IPS DF 6.9 (cell line): Measurements from ENCODE around the gene POP4.

Source experiments
- DNase-seq: peaks from one replicate; pipeline ENCODE4 v3.0.0-alpha.2; 2013; ENCODE audit warnings: low read depth, low spot score
- H3K27ac ChIP-seq: one replicate; pipeline ENCODE4 v1.5.1; 2013; ENCODE audit warnings: low read length, control low read depth
- H3K27me3 ChIP-seq: 2 replicates; pipeline ENCODE4 v1.6.1; 2013; ENCODE audit warnings: mild to moderate bottlenecking, low read length; ENCODE audit not compliant: control insufficient read depth, insufficient read depth
- H3K36me3 ChIP-seq: 2 replicates; pipeline ENCODE4 v1.6.1; 2013; ENCODE audit warnings: low read length; ENCODE audit not compliant: control insufficient read depth, insufficient read depth
- H3K4me1 ChIP-seq: 2 replicates; pipeline ENCODE4 v1.6.1; 2013; ENCODE audit warnings: low read length; ENCODE audit not compliant: control insufficient read depth, insufficient read depth
- H3K4me3 ChIP-seq: 2 replicates; pipeline ENCODE4 v1.5.1; 2013; ENCODE audit warnings: mild to moderate bottlenecking, low read length
- H3K9me3 ChIP-seq: 2 replicates; pipeline ENCODE4 v1.6.1; 2013; ENCODE audit warnings: low read length, inconsistent platforms; ENCODE audit not compliant: control insufficient read depth, insufficient read depth
- WGBS: extraction: QIAGEN DNeasy Blood & Tissue Kit; methylation state at CpG from one replicate; pipeline ENCODE4 v1.1.7; 2013; ENCODE audit warnings: mixed read lengths, missing lambda C conversion rate; ENCODE audit not compliant: insufficient read length, insufficient coverage; 5-methylcytosine and 5-hydroxymethylcytosine counted together

The POP4 gene

DNA sequence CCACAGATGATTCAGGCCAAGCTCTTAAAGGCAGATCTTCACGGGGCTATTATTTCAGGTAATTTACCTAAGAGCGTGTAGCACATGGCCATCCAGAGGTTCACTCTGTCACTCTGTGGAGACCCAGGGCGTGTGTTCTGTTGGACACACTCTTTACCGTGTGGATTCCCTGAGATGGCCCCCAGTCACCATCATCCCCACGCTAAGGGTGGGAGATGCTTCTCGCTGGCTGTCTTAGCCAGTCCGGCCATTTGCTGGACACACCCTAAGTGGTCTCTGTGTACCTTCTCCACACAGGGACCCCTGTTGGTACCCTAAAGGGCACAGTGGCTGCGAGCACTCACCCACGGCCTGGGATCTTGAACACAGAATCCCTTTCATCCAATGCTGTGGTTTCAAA, 6.0 kb downstream of the POP4 start:
- no peak for DNase-seq
- Histone ChIP-seq H3K27ac (no peak overlapping the region), H3K36me3 (0 out of 2 replicates have a peak, but pooled peaks cover 5% of the 10 kb centered on the region), H3K9me3 (no peaks in the 10 kb centered on the region), H3K27me3 (no peaks in the 10 kb centered on the region), H3K4me1 (no peaks in the 10 kb centered on the region), H3K4me3 (no peak overlapping the region)
- WGBS: no CpG with 5 or more reads among the region's 9 CpGs

DNA sequence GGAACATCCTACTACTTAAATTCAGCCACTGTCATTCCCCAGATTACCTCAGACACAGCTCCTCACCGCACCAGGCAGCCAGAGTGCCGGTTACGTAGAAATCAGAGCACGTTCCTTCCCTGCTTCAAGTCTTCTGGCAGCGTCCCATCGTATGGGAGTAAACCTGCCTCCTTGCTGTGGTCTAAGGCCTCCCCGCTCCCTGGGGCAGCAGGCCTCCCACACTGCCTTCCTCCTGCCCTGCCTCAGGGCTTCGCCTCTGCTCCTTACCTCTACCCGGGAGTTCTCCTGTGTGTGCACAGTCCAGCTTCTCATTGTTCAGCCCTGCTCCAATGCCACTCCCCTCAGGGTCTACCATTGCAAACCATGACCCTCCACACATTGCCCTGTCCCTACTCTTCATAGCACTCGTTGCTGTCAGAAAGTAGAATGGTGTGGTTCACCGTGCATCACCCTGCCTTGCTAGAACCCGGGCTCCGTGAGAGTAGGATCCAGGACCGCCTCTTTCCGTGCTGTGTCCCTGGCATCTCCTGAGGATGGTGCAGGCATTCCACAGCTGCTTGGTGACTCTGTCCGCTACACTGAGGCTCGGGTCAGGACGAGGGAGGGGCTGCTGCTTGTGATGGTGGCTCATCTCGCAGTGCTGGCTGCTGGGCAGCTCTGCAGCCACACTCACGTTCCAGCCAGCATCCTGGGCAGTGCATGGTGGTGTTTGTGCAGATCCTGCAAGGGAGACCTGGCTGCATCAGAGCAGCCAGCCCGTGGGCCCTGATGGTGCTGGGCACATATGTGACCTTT, 6.9 kb downstream of the POP4 start:
- DNase-seq: no peak
- Histone ChIP-seq H3K9me3 (no peaks in the 10 kb centered on the region), H3K4me3 (no peak overlapping the region), H3K27me3 (no peaks in the 10 kb centered on the region), H3K27ac (no peak overlapping the region), H3K4me1 (no peaks in the 10 kb centered on the region), H3K36me3 (0 out of 2 replicates have a peak, but pooled peaks cover 5% of the 10 kb centered on the region)
- no CpG with 5 or more reads among the region's 21 CpGs for WGBS

DNA sequence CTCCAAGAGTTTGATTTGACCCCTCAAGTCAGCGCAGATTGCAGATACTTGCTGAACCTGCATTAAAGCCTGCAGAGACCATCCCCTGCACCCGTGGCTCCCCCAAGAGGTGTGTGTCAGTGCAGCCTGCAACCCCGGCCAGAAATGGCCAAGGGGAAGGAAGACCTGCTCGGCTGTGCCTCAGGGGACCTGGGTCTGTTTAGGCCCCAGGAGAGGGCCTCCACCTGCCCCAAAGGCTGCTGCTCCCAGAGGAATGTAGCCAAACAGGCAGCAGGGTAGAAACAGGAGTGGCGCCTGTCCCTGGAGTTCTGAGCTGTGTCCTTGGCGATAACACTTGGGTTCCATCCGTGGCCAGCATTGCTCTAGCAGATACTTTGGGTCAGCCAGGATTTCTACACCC, 8.0 kb downstream of the POP4 start:
- no peak for DNase-seq
- no CpG with 5 or more reads among the region's 7 CpGs for WGBS
- Histone ChIP-seq H3K9me3 (no peaks in the 10 kb centered on the region), H3K36me3 (0 out of 2 replicates have a peak, but pooled peaks cover 5% of the 10 kb centered on the region), H3K4me1 (no peaks in the 10 kb centered on the region), H3K27ac (no peak overlapping the region), H3K27me3 (no peaks in the 10 kb centered on the region), H3K4me3 (no peak overlapping the region)

DNA sequence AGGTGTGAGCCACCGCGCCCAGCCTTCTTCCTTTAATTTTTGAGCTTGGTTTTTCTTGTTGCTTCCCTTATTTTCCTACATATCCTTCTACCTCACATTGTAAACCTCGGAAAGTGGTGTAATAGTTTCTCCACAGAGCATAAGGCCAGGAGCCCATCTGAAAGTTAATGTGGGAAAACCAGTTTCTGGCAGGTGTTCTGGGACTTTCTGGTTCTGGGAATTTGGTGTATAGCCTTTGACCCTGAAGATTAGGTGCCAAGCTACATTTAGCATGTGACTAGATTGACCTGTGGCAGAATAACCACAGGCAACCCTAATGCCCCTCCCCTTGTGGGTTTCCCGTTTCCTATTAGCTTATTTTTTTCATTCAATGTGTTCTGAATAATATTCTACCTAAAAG, 8.7 kb downstream of the POP4 start:
- Histone ChIP-seq H3K27ac (no peak overlapping the region), H3K9me3 (no peaks in the 10 kb centered on the region), H3K27me3 (no peaks in the 10 kb centered on the region), H3K4me3 (no peak overlapping the region), H3K4me1 (no peaks in the 10 kb centered on the region), H3K36me3 (0 out of 2 replicates have a peak, but pooled peaks cover 2% of the 10 kb centered on the region)
- no peak for DNase-seq
- WGBS: no CpG with 5 or more reads among the region's 4 CpGs

DNA sequence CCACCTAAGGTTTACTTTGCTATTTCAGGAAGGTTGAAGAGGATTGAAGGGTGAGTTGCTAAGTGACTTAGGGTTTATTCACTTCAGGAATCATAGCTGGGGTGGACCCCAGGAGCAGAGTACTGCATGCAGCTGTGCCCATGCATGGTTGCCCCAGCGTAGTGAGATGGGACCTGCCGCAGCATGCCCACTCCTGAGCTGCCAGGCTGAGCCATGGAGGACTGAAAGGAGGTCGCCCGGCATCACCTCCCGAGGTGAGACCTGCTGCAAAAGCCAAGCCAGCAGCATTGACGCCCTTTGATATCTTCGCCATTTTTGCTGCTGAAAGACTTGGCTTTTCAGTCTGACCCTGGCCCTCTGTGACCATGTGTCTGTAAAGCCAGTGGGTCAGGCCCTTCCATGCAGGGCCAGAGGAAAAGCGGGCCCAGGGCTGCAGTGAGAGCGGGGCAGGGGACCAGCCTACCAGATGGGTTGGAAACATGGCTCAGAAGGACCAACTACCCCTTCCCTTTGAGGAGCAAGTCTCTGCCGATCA, 9.9 kb downstream of the POP4 start:
- no peak overlapping the region for H3K27ac ChIP-seq
- no peak for DNase-seq
- no peak overlapping the region for H3K4me3 ChIP-seq
- H3K36me3 ChIP-seq: 0 out of 2 replicates have a peak, but pooled peaks cover 2% of the 10 kb centered on the region
- no peaks in the 10 kb centered on the region for H3K27me3 ChIP-seq
- H3K9me3 ChIP-seq: no peaks in the 10 kb centered on the region
- H3K4me1 ChIP-seq: no peaks in the 10 kb centered on the region
- WGBS: no CpG with 5 or more reads among the region's 10 CpGs

DNA sequence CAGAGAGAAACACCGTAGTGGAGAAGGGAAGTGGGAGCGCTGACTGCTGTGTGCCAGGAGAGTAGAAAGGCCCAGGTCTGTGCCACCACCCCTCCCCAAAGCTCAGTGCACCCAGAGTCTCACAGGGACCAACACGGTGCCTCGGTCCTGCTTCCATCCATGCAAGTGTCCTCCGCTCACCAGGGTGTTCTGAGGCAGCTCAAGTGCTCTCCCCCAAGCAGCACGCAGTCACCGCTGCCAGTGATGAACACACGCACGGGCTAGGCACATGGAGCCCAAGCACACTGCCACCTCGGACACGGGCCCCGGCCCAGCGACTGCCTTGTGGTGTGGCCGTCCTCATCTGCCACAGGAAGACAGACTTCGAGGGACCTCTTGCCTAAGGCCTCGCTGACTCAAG, 10.5 kb downstream of the POP4 start:
- Histone ChIP-seq H3K36me3 (0 out of 2 replicates have a peak, but pooled peaks cover 2% of the 10 kb centered on the region), H3K27me3 (no peaks in the 10 kb centered on the region), H3K4me1 (no peaks in the 10 kb centered on the region), H3K9me3 (no peaks in the 10 kb centered on the region), H3K27ac (no peak overlapping the region), H3K4me3 (no peak overlapping the region)
- WGBS: no CpG with 5 or more reads among the region's 16 CpGs
- no peak for DNase-seq

DNA sequence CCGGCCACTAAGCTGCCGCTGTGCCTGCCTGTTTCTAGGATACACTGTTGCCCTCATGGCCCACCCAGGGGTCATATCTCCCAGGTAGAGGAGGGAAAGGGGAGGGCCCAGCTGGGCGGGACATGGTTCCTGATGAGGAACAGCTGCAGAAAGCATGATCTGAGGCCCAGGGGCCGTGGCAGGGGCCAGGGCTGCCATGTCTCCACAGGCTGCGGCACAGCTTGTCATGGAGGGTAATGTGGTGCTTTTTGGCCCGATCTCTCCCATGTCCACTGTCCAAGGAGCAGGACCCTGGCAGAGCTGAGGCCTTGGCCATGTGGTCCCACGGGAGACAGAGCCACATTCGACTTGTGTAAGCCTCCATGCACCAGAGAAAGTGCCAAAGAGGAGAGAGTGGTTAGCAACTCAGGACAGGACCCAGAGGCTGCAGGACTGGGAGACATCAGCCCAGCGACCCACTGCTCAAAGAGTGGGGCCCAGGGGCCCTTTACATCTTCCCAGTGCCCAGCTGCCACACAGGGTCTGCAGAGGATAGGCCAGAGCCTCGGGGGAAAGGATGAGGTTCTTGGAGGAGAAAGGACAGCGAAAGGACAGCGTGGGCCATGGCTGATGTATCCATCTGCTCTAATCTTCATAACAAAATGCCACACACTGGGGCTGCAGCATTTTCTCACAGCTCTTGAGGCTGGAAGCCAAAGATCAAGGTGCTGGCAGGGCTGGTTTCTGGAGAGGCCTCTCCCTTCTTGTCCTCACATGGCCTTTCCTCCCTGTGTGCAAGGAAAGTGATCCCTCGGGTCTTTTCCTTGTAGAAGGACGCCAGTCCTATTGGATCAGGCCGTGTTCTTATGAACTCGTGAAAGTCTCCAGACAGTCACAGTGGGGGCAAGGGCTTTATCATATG, 11.5 kb downstream of the POP4 start:
- Histone ChIP-seq H3K27me3 (no peaks in the 10 kb centered on the region), H3K36me3 (no peaks in the 10 kb centered on the region), H3K9me3 (no peaks in the 10 kb centered on the region), H3K27ac (no peak overlapping the region), H3K4me1 (no peaks in the 10 kb centered on the region), H3K4me3 (no peak overlapping the region)
- no peak for DNase-seq
- WGBS: no CpG with 5 or more reads among the region's 16 CpGs

DNA sequence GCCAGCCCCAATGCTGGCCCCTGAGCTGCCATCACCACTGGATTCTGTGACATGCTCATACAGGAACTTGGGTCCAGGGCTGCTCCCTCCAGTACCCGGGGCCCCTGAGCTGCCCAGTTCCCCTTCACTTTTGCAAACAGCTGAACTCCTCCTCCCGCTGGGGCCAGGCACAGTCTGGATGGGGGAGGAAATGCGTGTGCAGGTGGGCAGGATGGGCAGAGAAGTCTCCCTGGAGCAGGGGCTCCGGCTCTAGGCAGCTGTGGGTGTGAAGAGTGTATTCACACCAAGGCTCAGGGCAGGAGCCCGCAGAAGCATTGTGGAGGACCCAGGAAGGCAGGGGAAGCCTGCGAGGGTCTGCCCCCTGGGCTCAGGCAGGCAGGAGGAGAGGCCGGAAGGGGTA, 12.4 kb downstream of the POP4 start:
- Histone ChIP-seq H3K4me1 (no peaks in the 10 kb centered on the region), H3K27me3 (no peaks in the 10 kb centered on the region), H3K9me3 (no peaks in the 10 kb centered on the region), H3K4me3 (no peak overlapping the region), H3K36me3 (no peaks in the 10 kb centered on the region), H3K27ac (no peak overlapping the region)
- DNase-seq: no peak
- WGBS: no CpG with 5 or more reads among the region's 7 CpGs

DNA sequence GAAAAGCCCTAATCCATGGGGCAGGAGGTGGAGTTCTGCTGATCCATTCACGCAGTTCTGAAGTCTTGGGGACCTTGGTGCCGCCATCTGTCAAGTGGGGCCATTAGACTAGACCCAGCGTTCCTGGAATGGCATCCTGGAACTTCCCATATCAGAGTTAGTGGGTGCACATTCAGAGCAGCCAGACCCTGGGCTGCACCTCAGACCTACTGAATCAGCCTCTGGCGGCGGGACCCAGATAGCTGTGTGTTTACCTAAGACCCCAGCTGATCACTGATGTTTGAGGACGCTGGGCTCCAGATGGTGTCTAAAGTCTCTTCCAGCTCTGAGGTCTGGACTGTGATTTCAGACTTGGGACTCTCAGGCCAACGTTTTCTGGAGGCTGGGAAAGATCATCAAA, 12.8 kb downstream of the POP4 start:
- Histone ChIP-seq H3K36me3 (no peaks in the 10 kb centered on the region), H3K27me3 (no peaks in the 10 kb centered on the region), H3K4me1 (no peaks in the 10 kb centered on the region), H3K9me3 (no peaks in the 10 kb centered on the region), H3K27ac (no peak overlapping the region), H3K4me3 (no peak overlapping the region)
- no CpG with 5 or more reads among the region's 7 CpGs for WGBS
- no peak for DNase-seq

DNA sequence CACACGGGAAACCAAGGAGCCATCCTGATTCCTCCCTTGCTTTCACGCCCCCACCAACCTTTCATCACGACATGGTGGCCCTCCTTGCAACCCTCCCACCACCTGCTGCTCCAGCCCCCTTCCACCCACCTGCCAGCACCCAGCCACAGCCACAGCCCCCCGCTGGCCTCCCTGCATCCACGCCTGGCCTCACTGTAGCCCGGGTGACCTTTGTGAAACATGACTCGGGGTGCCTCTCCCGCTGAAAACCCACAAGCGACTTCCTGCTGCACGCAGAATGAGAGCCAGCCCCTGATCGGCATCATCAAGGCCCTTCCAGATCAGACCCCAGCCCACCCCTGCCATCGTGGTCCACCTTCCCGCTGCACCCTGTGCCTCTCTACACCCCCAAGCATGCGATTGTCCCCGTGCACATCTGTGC, 14.9 kb downstream of the POP4 start:
- H3K27me3 ChIP-seq: no peaks in the 10 kb centered on the region
- no CpG with 5 or more reads among the region's 15 CpGs for WGBS
- H3K27ac ChIP-seq: no peak overlapping the region
- H3K4me3 ChIP-seq: no peak overlapping the region
- DNase-seq: no peak
- H3K4me1 ChIP-seq: no peaks in the 10 kb centered on the region
- H3K36me3 ChIP-seq: no peaks in the 10 kb centered on the region
- H3K9me3 ChIP-seq: no peaks in the 10 kb centered on the region
